Measurements from ENCODE around the gene RNLS. TPM values are rescaled to one million over a fixed set of nuclear protein-coding genes. Genes with fewer than 3 reads are reported as not detected.

Gene RNLS
- total RNA-seq, 4 donors from 2014 or later: 7.8 to 37.2 (median 26.2) TPM

GRCh38 chr10:88505265-88505664, 77.9 kb downstream of the RNLS start:
- no peak overlapping the region for H3K27ac ChIP-seq
- no peak for TF ChIP-seq CTCF (IDR thresholded peaks at IDR 0.05)
- TF ChIP-seq POLR2A (IDR thresholded peaks at IDR 0.05): no peak
- no peak for TF ChIP-seq EP300 (IDR thresholded peaks at IDR 0.05)
- H3K27me3 ChIP-seq: no peaks in the 10 kb centered on the region
- H3K4me3 ChIP-seq: no peak overlapping the region
- 91 to 97% methylated on average over 1 of the region's 1 CpG for WGBS, 2 donors
- peaks cover 0 to 6% (median 0%) of the 10 kb centered on the region in 4 donors for H3K4me1 ChIP-seq
- H3K36me3 ChIP-seq: no peaks in the 10 kb centered on the region
- H3K9me3 ChIP-seq: no peaks in the 10 kb centered on the region
- DNase-seq (ENCODE audit: low spot score in 2 of 2): no peak

DNA sequence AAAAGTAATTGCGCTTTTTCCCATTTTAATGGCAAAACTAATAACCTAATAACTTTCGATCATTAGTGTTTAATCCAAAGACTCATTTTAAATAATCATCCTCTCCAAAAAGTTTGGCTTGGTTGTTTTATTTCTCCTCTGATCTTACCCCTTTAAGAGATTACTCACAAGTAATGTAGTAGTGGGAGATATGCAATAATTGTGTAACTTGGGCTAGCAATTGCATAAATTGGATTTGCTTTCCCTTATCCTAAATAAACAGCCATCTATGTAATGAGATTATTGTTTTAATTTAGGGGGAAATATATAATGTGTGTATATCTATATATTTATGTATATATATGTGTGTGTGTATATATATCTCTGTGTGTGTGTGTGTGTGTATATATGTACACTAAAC, 82.5 kb downstream of the RNLS start:
- Histone ChIP-seq H3K27ac (no peak overlapping the region), H3K36me3 (no peaks in the 10 kb centered on the region), H3K4me1 (peaks cover 0 to 5% (median 0%) of the 10 kb centered on the region in 4 donors), H3K27me3 (no peaks in the 10 kb centered on the region), H3K9me3 (no peaks in the 10 kb centered on the region), H3K4me3 (no peak overlapping the region)
- TF ChIP-seq EP300 (IDR thresholded peaks at IDR 0.05) (no peak), CTCF (IDR thresholded peaks at IDR 0.05) (no peak), POLR2A (IDR thresholded peaks at IDR 0.05) (no peak)
- 95 to 96% methylated on average over 2 of the region's 2 CpGs for WGBS, 2 donors
- no peak for DNase-seq (ENCODE audit: low spot score in 2 of 2)

DNA sequence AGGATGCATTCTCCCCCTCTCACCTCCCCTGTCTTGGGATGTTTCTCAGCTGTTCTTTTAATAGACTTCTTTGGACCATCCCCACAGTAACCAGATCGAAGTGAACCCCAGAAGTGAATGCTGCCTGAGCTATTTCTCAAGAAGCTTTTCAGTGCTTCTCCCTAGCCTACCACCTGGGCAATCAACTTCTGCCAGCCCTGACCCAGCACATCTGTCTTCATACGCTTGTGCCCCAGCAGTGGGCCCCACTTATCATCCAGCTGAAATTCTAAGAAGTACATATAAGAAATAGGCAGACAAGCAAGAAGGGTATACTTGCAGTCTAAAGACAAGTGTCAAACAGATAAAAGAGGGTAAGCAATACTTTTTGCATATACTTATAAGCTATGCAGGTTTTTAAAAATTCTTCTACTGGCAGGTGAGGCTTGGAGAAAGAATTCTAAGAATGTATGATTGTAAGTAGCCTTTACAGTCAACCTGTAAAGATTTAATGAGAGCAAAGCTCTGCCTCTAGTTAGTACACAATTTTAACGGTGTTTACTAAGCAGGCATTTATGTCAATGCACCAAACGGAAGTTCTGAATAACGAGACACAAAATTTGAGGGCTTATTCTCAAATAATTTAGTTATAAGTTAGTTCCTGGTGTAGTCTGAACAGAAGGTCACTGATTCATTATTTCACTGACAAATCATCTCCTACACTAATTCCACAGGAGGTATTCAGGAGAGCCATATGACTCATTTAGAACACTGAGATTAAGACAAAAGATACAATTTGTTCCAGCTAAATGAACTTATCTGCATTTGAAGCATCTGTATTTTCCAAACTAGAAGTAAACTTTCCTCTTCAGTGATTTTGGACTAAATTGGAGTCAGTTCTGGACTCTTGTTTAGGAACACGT, 83.3 kb downstream of the RNLS start:
- Histone ChIP-seq H3K4me3 (no peak overlapping the region), H3K4me1 (peaks cover 0 to 5% (median 0%) of the 10 kb centered on the region in 4 donors), H3K9me3 (no peaks in the 10 kb centered on the region), H3K27me3 (no peaks in the 10 kb centered on the region), H3K27ac (no peak overlapping the region), H3K36me3 (no peaks in the 10 kb centered on the region)
- 91% methylated on average over 6 of the region's 6 CpGs for WGBS, 2 donors
- no peak for DNase-seq (ENCODE audit: low spot score in 2 of 2)
- TF ChIP-seq EP300 (IDR thresholded peaks at IDR 0.05) (no peak), CTCF (IDR thresholded peaks at IDR 0.05) (no peak), POLR2A (IDR thresholded peaks at IDR 0.05) (no peak)

DNA sequence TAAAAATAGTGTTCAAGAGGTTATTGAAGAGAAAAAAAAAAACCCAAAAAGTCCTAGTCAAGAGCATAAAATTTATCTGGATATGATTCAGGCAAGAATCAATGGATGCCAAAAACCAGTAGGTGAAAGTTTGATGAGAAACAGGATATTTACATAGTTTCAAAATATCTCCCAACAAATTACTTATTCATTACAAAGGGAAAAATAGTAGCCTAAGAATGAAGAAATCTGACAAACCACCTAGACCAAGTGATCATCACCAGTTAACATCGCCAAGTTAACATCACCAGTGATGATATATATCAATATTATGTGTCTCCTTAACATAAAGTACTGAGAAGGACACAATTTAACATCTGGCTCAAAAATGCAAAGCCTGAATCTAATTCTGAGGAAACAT, 85.2 kb downstream of the RNLS start:
- H3K36me3 ChIP-seq: no peaks in the 10 kb centered on the region
- peaks cover 0 to 18% (median 0%) of the 10 kb centered on the region in 4 donors for H3K4me1 ChIP-seq
- H3K27ac ChIP-seq: no peak overlapping the region
- no peaks in the 10 kb centered on the region for H3K9me3 ChIP-seq
- TF ChIP-seq CTCF (IDR thresholded peaks at IDR 0.05): no peak
- no peak for TF ChIP-seq EP300 (IDR thresholded peaks at IDR 0.05)
- no peak for TF ChIP-seq POLR2A (IDR thresholded peaks at IDR 0.05)
- no peak for DNase-seq (ENCODE audit: low spot score in 2 of 2)
- H3K27me3 ChIP-seq: no peaks in the 10 kb centered on the region
- 93 to 98% methylated on average over 1 of the region's 1 CpG for WGBS, 2 donors
- no peak overlapping the region for H3K4me3 ChIP-seq

DNA sequence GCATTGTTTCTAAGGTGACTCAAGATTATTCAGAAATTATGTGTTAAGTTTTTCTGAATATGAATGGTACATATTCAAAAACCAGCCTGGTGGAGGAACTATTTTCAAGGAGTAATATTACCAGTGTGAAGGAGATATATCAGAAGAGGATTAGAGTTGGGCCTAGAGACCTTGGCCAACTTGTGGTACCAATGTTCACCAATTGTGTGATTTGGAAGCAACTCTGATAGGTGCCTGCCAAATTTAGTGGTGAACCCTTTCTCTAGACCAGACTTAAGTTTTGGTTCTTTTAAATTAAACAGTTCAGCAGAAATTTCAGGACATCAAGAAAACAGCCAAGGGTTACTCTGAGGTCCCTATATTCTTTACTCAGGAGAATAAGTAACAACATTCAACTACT, 88.6 kb downstream of the RNLS start:
- TF ChIP-seq POLR2A (IDR thresholded peaks at IDR 0.05) (no peak), EP300 (IDR thresholded peaks at IDR 0.05) (no peak), CTCF (IDR thresholded peaks at IDR 0.05) (no peak)
- Histone ChIP-seq H3K36me3 (no peaks in the 10 kb centered on the region), H3K27ac (no peak overlapping the region), H3K4me1 (peaks cover 0 to 27% (median 0%) of the 10 kb centered on the region in 4 donors), H3K9me3 (no peaks in the 10 kb centered on the region), H3K27me3 (no peaks in the 10 kb centered on the region), H3K4me3 (no peak overlapping the region)
- DNase-seq (ENCODE audit: low spot score in 2 of 2): no peak

Data from tibial nerve (tissue), 4 donors.